ENCODE results near the gene TIPRL. TPM values are rescaled to one million over a fixed set of nuclear protein-coding genes. Genes with fewer than 3 reads are reported as not detected.

Gene TIPRL
- total and polyA plus RNA-seq, 2 of the 8 experiments (the other 6 are each of a cell fraction or from before 2014, with no cell fraction given): 8.1 to 27.4 TPM

- TF ChIP-seq CHD7 (IDR thresholded peaks at IDR 0.05; ENCODE audit: insufficient replicate concordance, low read length) (no peak), KDM5A (IDR thresholded peaks at IDR 0.05; ENCODE audit: low read length) (no peak)
Measured at GRCh38 chr1:168223681-168224540, 45.1 kb downstream of the TIPRL start (continued).
